DOHH2 (cell line): ENCODE measurements around the gene PRDM1.

Source experiments
- H3F3A ChIP-seq: fragments of 200-600 bp; sonication (generic), shearing (Covaris generic); 2 replicates; pipeline ENCODE4 v1.6.0; 2016; ENCODE audit warnings: antibody characterized with exemption, mild to moderate bottlenecking; ENCODE audit not compliant: control insufficient read depth, insufficient read depth
- H3K27ac ChIP-seq: fragments of 200-600 bp; sonication (generic); 2 replicates; pipeline ENCODE4 v1.5.1; 2014; ENCODE audit warnings: low read depth, mild to moderate bottlenecking, low read length, moderate library complexity
- H3K27me3 ChIP-seq: fragments of 200-600 bp; sonication (generic); 2 replicates; pipeline ENCODE4 v1.6.1; 2014; ENCODE audit warnings: mild to moderate bottlenecking, low read length, mixed read lengths; ENCODE audit not compliant: control insufficient read depth
- H3K36me3 ChIP-seq: fragments of 200-600 bp; sonication (generic); 2 replicates; pipeline ENCODE4 v1.6.1; 2014; ENCODE audit warnings: mild to moderate bottlenecking, low read length, moderate library complexity, mixed read lengths; ENCODE audit not compliant: control insufficient read depth
- H3K4me1 ChIP-seq: fragments of 200-600 bp; sonication (generic); 2 replicates; pipeline ENCODE4 v1.6.1; 2014; ENCODE audit warnings: mild to moderate bottlenecking, low read length, mixed read lengths; ENCODE audit not compliant: control insufficient read depth
- H3K4me2 ChIP-seq: fragments of 200-600 bp; sonication (generic); 2 replicates; pipeline ENCODE4 v1.6.0; 2014; ENCODE audit warnings: mild to moderate bottlenecking, low read length, moderate library complexity
- H3K4me3 ChIP-seq: fragments of 200-600 bp; sonication (generic); 2 replicates; pipeline ENCODE4 v1.5.1; 2014; ENCODE audit warnings: mild to moderate bottlenecking, low read length, mixed read lengths
- H3K79me2 ChIP-seq: fragments of 200-600 bp; sonication (generic); 2 replicates; pipeline ENCODE4 v1.6.1; 2014; ENCODE audit warnings: mild to moderate bottlenecking, low read length, mixed read lengths; ENCODE audit not compliant: control insufficient read depth
- H3K9me2 ChIP-seq: fragments of 200-600 bp; sonication (generic); replicated peaks from 2 replicates; pipeline ENCODE4 v1.6.1; 2014; ENCODE audit warnings: mild to moderate bottlenecking, low read length, mixed read lengths; ENCODE audit not compliant: control insufficient read depth
- H3K9me3 ChIP-seq: fragments of 200-600 bp; sonication (generic); 2 replicates; pipeline ENCODE4 v1.6.1; 2014; ENCODE audit warnings: antibody characterized with exemption, low read length, mixed read lengths; ENCODE audit not compliant: control insufficient read depth, insufficient read depth
- H4K20me1 ChIP-seq: fragments of 200-600 bp; sonication (generic); 2 replicates; pipeline ENCODE4 v1.6.0; 2014; ENCODE audit warnings: low read depth, mild to moderate bottlenecking, antibody characterized with exemption, low read length, moderate library complexity; ENCODE audit not compliant: control insufficient read depth, insufficient read depth
- CTCF ChIP-seq: fragments of 200-600 bp; sonication (generic); IDR thresholded peaks from one replicate; pipeline ENCODE4 v1.5.1; 2014; ENCODE audit warnings: antibody characterized with exemption, mild to moderate bottlenecking, low read depth, low read length; ENCODE audit not compliant: poor library complexity, severe bottlenecking
- EZH2phosphoT487 ChIP-seq: fragments of 200-600 bp; sonication (generic); IDR thresholded peaks from 2 replicates; pipeline ENCODE4 v1.6.1; 2017; ENCODE audit warnings: borderline replicate concordance, mild to moderate bottlenecking, antibody characterized with exemption, low read length, moderate library complexity, mixed read lengths

Gene PRDM1

GRCh38 chr6:106117579-106117978 is 31.4 kb downstream of the PRDM1 start:
- no peaks in the 10 kb centered on the region for H3K79me2 ChIP-seq
- no peaks in the 10 kb centered on the region for H4K20me1 ChIP-seq
- H3F3A ChIP-seq, result no peaks in the 10 kb centered on the region
- no peaks in the 10 kb centered on the region for H3K4me1 ChIP-seq
- H3K9me3 ChIP-seq, result no peaks in the 10 kb centered on the region
- H3K9me2 ChIP-seq, result no peaks in the 10 kb centered on the region
- no peak for TF ChIP-seq CTCF
- TF ChIP-seq EZH2phosphoT487, result no peak
- H3K27me3 ChIP-seq, result peaks cover 24% of the 10 kb centered on the region
- H3K36me3 ChIP-seq, result no peaks in the 10 kb centered on the region
- no peak overlapping the region for H3K4me3 ChIP-seq
- H3K27ac ChIP-seq, result no peak overlapping the region
- H3K4me2 ChIP-seq, result no peak overlapping the region

GRCh38 chr6:106118835-106119431 is 32.8 kb downstream of the PRDM1 start:
- no peak overlapping the region for H3K4me3 ChIP-seq
- H3K79me2 ChIP-seq, result no peaks in the 10 kb centered on the region
- H3K9me2 ChIP-seq, result no peaks in the 10 kb centered on the region
- H4K20me1 ChIP-seq, result no peaks in the 10 kb centered on the region
- no peaks in the 10 kb centered on the region for H3F3A ChIP-seq
- no peak overlapping the region for H3K27ac ChIP-seq
- H3K4me2 ChIP-seq, result no peak overlapping the region
- peaks cover 12% of the 10 kb centered on the region for H3K27me3 ChIP-seq
- H3K4me1 ChIP-seq, result no peaks in the 10 kb centered on the region
- no peaks in the 10 kb centered on the region for H3K9me3 ChIP-seq
- no peak for TF ChIP-seq CTCF
- TF ChIP-seq EZH2phosphoT487, result no peak
- H3K36me3 ChIP-seq, result no peaks in the 10 kb centered on the region

DNA sequence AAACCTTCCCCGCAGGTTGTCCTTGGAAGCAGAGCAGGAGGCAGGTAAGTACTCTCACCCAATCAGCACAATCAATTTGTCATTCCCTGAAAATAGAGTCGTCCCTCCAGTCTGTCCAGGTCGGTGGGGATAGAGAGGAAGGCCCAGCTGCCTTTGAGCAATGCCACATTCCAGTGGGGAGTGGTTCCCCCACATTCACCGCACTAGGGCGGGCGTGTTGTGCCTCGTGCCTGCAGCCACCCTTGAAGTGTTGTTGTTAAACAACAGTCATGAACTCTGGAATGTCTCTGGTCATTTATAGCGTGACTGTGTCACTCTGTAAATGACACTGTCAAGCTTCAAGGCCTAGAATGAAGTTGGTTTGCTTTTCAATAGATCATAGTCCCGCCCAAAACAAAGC is 33.4 kb downstream of the PRDM1 start:
- Histone ChIP-seq H3F3A (no peaks in the 10 kb centered on the region), H4K20me1 (no peaks in the 10 kb centered on the region), H3K4me1 (no peaks in the 10 kb centered on the region), H3K4me2 (no peak overlapping the region), H3K36me3 (no peaks in the 10 kb centered on the region), H3K4me3 (no peak overlapping the region), H3K27me3 (peaks cover 10% of the 10 kb centered on the region), H3K9me2 (no peaks in the 10 kb centered on the region), H3K79me2 (no peaks in the 10 kb centered on the region), H3K9me3 (no peaks in the 10 kb centered on the region), H3K27ac (no peak overlapping the region)
- TF ChIP-seq CTCF (no peak), EZH2phosphoT487 (no peak)
